ENCODE results near the gene TOR1AIP2.

The TOR1AIP2 gene

DNA sequence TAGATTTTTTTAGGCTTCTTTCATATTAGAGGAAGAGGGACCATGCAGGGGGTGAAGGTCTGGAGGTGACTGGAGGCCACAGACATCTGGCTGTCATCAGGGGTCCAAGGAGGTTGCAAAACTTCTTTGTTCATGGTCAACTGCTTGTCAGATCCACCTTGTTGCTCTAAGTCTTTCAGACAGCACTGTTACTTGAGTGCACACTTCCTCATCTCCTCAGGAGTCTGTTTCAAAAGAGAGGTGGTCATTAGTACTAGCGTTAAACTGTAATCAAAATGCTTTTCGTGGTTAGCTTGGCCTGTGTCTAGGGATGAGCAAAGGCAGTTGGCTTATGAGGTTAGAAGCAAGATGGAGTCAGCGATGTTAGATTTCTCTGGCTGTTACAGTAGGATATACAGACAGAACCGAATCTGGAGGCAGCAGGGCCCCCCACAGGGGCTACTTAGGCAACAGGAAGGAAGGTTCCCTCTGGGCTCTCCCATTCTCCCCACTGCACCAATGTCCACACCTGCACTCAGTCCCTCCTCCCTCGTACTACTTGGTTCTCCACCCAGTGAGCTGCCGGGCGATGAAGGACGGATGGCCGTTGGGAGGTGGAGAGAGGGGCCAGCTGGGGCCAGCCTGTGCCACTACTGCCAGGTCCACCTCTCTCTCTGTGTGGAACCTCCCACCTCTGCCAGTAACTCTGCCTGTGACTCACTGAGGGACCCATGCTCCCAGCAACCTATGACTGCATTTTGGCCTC is 57.2 kb downstream of the TOR1AIP2 start:
- ChIA-PET CTCF (interaction anchor here (7.8 to 15.2 kb wide), 2 partner anchors 11 to 114 kb away, joined by 89 to 869 read pairs; no protein-coding TSS in a partner anchor), POLR2A (no interaction called here)
- TF ChIP-seq, protein P1, sequence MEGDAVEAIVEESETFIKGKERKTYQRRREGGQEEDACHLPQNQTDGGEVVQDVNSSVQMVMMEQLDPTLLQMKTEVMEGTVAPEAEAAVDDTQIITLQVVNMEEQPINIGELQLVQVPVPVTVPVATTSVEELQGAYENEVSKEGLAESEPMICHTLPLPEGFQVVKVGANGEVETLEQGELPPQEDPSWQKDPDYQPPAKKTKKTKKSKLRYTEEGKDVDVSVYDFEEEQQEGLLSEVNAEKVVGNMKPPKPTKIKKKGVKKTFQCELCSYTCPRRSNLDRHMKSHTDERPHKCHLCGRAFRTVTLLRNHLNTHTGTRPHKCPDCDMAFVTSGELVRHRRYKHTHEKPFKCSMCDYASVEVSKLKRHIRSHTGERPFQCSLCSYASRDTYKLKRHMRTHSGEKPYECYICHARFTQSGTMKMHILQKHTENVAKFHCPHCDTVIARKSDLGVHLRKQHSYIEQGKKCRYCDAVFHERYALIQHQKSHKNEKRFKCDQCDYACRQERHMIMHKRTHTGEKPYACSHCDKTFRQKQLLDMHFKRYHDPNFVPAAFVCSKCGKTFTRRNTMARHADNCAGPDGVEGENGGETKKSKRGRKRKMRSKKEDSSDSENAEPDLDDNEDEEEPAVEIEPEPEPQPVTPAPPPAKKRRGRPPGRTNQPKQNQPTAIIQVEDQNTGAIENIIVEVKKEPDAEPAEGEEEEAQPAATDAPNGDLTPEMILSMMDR (IDR thresholded peaks at IDR 0.05; ENCODE audit: insufficient read depth, low read length, missing control alignments) = no peak

DNA sequence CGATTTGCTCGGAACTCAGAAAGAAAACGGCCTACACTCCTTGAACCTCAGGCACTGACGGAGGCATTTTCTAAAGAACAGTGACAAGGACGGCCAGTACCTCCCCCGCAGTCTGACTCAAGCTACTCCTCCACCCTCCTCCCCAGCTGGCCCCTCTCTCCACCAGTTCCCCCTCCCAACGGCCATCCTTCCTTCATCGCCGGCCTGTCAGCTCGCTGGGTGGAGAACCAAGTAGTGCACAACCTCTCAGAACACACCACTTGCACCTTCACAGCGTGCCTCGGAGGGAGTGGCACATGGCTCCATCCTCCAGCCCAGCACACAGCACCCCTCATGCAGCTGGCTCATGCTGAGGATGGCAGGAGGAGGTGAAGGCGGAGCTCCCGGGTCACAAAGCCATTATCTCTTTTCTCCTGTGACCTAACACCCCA is 58.8 kb downstream of the TOR1AIP2 start:
- DNase-seq (ENCODE audit: low read depth, low spot score) = no peak
- POLR2A ChIA-PET = no interaction called here
- H3K4me3 ChIP-seq (ENCODE audit: low read depth, low read length) = no peak overlapping the region
- TF ChIP-seq, protein P1 (IDR thresholded peaks at IDR 0.05; ENCODE audit: insufficient read depth, low read length, missing control alignments) = no peak
- CTCF ChIA-PET = interaction anchor here (0.9 to 15.2 kb wide), 5 partner anchors 9 to 361 kb away, joined by 3 to 869 read pairs (median 17); no protein-coding TSS in a partner anchor

More for the DNA sequence above, 57.2 kb downstream of the TOR1AIP2 start:
- no peak for DNase-seq (ENCODE audit: low read depth, low spot score)
- no peak overlapping the region for H3K4me3 ChIP-seq (ENCODE audit: low read depth, low read length)

DNA sequence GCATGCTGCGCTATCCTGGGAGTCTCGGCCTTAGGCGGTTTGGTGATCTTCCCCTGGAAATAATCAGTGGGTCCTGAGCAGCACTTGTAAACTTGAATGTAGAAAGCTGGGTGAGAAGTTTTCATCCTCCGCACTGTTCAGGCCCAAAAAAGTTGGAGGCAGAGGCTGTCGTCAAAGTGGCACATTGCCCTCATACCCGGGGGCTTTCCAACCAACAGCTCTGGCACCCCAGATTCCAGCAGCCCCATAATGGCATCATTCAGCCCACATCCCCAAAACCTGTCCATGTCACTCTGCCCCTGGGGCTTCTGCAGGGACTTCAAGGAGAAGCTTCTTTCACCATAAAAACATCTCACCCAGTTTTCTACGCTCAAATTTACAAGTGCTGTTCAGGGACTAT is 59.3 kb downstream of the TOR1AIP2 start:
- DNase-seq (ENCODE audit: low read depth, low spot score) = no peak
- CTCF ChIA-PET = interaction anchor here (1.2 to 15.2 kb wide), 5 partner anchors 8 to 361 kb away, joined by 4 to 869 read pairs (median 17); no protein-coding TSS in a partner anchor
- TF ChIP-seq, protein P1 (IDR thresholded peaks at IDR 0.05; ENCODE audit: insufficient read depth, low read length, missing control alignments) = no peak
- POLR2A ChIA-PET = no interaction called here
- no peak overlapping the region for H3K4me3 ChIP-seq (ENCODE audit: low read depth, low read length)

DNA sequence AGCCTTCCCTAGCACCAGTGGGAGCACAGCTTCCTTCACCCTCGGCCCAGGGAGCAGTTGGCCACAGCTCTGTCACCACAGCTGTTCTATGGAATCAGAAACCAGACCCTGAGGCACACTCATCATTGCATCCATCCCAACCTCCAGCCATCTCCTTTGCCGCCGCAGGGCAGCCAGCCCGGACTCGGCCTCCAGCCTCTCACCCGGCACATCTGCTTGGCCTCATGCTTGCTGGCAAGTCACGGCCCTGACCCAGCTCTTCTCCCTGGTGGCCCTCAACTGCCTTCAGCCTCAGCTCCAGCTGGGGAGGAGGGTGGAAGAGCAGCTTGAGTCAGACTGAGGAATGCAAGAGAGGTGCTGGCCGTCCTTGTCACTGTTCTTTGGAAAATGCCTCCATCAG is 59.8 kb downstream of the TOR1AIP2 start:
- no peak for DNase-seq (ENCODE audit: low read depth, low spot score)
- ChIA-PET POLR2A (interaction anchor here (0.6 kb wide), 1 partner anchor 11 kb away, joined by 3 read pairs; no protein-coding TSS in a partner anchor), CTCF (interaction anchor here (1.0 to 15.2 kb wide), 6 partner anchors 8 to 362 kb away, joined by 4 to 869 read pairs (median 12); no protein-coding TSS in a partner anchor)
- no peak overlapping the region for H3K4me3 ChIP-seq (ENCODE audit: low read depth, low read length)
- TF ChIP-seq, protein P1 (IDR thresholded peaks at IDR 0.05; ENCODE audit: insufficient read depth, low read length, missing control alignments) = no peak

DNA sequence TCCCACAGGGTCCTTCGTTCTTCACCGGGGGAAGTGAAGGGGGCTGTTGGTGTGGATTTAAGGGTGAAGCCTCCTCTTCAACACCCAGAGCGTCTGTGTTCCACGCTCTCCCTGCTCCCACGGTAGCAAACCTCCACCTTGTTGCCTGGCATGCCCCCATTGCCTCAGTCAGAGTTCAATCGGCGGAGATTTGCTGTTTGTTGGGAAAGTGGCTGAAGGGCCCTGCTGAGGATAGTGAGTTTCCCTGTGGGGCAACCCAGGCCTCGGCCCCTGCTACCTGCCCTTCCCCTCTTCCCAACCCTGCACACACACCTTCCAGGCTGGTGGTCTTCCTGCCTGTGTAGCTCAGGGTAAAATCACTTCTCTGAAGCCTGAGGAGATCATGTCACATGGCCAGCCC is 60.5 kb downstream of the TOR1AIP2 start:
- POLR2A ChIA-PET = interaction anchor here (0.6 kb wide), 1 partner anchor 11 kb away, joined by 3 read pairs; no protein-coding TSS in a partner anchor
- no peak for DNase-seq (ENCODE audit: low read depth, low spot score)
- CTCF ChIA-PET = interaction anchor here (1.0 to 15.2 kb wide), 5 partner anchors 7 to 362 kb away, joined by 4 to 869 read pairs (median 17); no protein-coding TSS in a partner anchor
- TF ChIP-seq, protein P1 (IDR thresholded peaks at IDR 0.05; ENCODE audit: insufficient read depth, low read length, missing control alignments) = no peak
- H3K4me3 ChIP-seq (ENCODE audit: low read depth, low read length) = no peak overlapping the region
